SH-SY5Y (cell line): Measurements from ENCODE around the gene PMEPA1.

Experiments used
- GATA2 ChIP-seq: IDR thresholded peaks from 2 replicates; pipeline ENCODE4 v1.6.1; 2011; ENCODE audit warnings: mild to moderate bottlenecking, low read depth, low read length
- GATA3 ChIP-seq: IDR thresholded peaks from 2 replicates; pipeline ENCODE4 v1.6.1; 2011; ENCODE audit warnings: low read depth, mild to moderate bottlenecking, low read length, moderate library complexity

DNA sequence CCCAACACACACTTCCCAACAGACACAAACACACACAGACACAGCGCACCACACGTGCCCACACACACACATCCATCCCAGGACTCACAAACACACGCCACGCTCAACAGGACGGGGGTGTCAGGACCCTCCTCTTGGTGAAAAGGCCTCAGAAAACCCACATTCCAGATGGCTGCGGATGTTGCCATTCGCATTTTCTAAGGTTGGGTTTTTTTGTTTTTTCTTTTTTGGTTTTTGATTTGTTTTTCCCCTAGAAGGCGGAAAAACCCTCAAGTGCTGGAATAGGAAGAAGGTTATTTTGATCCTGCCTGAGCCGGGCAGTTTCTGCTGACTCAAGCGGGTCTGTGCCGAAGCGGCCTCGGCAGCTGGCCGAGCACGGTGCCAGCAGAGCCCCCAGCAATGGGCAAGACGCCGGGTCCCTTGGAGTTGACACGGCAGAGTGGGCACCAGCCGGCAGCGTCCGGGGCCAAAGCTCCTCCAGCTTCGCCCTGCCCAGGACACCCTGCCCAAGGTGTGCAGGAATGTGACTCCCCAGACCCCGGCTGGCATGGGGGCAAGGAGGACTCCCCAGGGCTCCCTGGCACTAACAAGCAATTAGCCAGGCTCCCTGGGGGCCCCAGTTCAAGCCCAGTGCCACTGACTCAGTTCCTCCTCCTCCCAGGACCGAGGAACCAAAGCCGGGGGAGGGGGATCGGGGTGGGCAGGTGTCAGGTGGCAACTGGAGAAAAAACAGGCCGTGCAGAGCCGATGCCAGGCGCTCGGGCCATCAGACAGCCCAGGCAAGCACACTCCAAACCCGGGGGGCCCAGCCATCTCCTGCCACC lies 48.7 kb downstream of the PMEPA1 start:
- TF ChIP-seq GATA2 (no peak), GATA3 (no peak)
